ENCODE measurements around the gene ZNF664.

ZNF664 gene

GRCh38 chr12:123972457-123973401 is at the start of gene ZNF664, which contains the start of gene CCDC92:
TSS of gene ZNF664 (plus strand) at chr12:123973215. CDS start at chr12:124012145, 38,930 bp downstream.
TSS of gene CCDC92 (minus strand) at chr12:123972831. CDS start at chr12:123944305, 28,526 bp downstream.
- peak; percentile 72 for DNase-seq (ENCODE audit: low read depth)

GRCh38 chr12:123923927-123924326 is 49.1 kb upstream of the ZNF664 start:
- DNase-seq (ENCODE audit: low read depth), result no peak

DNA sequence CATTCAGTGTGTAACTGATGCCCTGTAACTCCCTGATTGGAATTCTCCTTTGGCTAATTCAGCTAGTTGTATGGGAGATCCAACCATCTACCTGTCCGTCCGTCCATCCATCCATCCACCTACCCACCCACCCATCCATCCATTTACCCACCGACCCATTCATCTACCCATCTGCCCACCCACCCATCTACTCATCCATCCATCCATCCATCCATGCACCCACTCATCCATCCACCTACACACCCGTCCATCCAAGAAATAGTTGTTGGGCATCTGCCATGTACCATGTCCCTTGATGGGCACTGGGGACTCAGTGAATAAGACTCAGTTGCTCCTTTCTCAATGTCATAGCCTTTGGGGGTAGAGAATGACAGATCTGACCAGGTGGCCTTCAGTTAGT is 48.5 kb upstream of the ZNF664 start:
- DNase-seq (ENCODE audit: low read depth), result no peak

DNA sequence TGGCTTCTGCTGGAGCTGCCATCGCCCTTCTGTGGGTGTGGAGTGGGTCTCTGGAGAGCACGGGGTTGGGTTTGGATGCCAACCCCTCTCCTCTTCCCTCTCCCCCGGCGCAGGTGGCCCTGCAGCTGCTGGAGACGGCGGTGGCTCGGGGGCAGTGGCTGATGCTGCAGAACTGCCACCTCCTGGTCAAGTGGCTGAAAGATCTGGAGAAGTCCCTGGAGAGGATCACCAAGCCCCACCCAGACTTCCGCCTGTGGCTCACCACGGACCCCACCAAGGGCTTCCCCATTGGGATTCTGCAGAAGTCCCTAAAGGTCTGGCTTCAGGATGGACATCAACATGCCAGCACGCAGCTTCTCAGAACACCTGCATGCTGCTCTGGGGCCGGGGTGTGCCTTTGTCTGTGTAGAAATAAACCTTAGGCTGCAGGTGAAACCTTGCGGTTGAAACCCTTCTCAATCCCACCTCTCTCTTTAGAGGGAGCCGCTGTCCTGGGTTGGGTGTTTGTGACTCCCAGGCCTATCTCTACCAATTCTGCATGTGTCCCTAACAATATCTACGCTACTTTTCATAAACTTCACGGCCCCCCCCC is 44.6 kb upstream of the ZNF664 start:
- no peak for DNase-seq (ENCODE audit: low read depth)

GRCh38 chr12:123928897-123929296 is 44.1 kb upstream of the ZNF664 start:
- no peak for DNase-seq (ENCODE audit: low read depth)

- no peak for DNase-seq (ENCODE audit: low read depth)
Observed at GRCh38 chr12:123929946-123930583, 43.0 kb upstream of the ZNF664 start.

DNA sequence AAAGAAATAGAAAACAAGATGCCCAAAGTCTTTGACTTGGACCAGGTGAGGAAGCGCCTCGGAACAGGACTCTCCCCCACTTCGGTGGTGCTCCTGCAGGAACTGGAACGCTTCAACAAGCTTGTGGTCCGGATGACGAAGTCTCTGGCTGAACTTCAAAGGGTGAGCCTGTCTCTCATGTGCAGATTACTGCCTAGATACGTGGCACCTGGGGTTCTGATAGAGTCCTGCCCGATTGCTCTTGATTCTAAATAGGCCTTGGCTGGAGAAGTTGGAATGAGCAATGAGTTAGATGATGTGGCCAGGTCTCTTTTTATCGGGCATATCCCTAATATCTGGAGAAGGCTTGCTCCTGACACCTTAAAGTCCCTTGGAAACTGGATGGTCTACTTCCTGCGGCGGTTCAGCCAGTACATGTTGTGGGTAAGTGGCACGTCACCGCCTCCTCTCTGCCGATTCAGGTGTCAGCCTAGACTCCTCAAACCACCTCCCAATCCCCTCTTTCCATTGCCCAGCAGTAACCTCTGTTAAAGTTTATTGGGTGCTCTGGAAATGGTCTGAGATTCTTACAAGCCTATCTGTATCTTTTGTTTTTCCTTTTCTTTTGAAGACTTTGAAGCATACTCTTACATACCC is 41.2 kb upstream of the ZNF664 start:
- DNase-seq (ENCODE audit: low read depth), result no peak

GRCh38 chr12:123933214-123933613 is 39.8 kb upstream of the ZNF664 start:
- DNase-seq (ENCODE audit: low read depth), result no peak

GRCh38 chr12:123934016-123934620 is 38.9 kb upstream of the ZNF664 start:
- DNase-seq (ENCODE audit: low read depth), result no peak

- no peak for DNase-seq (ENCODE audit: low read depth)
Observed at GRCh38 chr12:123934829-123935228, 38.2 kb upstream of the ZNF664 start.

GRCh38 chr12:123935956-123936355 is 37.1 kb upstream of the ZNF664 start:
- no peak for DNase-seq (ENCODE audit: low read depth)

GRCh38 chr12:123936471-123936870 is 36.5 kb upstream of the ZNF664 start:
- DNase-seq (ENCODE audit: low read depth), result no peak

DNA sequence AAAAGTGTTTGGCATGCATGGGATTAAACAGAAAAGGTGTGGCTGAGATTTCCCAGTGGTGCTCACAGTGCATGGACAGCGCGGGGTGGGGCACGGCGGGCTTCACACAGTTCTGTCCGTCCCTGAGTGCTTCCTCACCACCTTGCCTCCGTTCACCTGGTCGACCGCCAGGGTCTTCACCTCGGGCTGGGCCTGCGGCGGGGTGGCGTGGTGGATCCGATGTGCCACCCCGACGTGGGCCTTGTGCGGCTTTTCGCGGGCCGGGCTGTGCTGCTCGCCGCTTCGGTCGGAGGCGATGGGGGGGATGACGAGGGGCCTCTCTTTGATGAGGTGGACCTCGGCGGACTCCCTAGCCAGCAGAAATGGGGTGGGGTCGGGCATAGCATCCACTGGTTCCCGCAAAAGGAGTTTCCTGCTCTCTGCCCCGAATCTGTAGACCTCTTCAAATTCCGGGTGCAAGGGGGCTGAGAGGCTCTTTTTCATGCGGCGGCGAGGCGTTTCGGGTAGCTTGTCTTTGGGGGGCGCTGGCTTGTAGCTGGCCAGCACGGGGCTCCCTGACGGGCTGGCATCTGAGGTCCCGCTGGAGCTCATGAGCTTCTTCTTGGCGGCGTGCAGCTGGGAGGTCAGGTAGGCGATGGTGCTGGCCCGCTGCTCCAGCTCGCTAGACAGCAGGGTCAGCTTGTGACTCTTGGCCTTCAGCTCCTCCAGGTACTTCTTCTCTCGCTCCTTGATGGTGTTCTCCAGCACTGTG is 35.9 kb upstream of the ZNF664 start:
- DNase-seq (ENCODE audit: low read depth), result no peak

GRCh38 chr12:123937707-123938591 is 35.1 kb upstream of the ZNF664 start:
- no peak for DNase-seq (ENCODE audit: low read depth)

- DNase-seq (ENCODE audit: low read depth), result no peak
Observed at GRCh38 chr12:123938679-123939480, 34.1 kb upstream of the ZNF664 start.

DNA sequence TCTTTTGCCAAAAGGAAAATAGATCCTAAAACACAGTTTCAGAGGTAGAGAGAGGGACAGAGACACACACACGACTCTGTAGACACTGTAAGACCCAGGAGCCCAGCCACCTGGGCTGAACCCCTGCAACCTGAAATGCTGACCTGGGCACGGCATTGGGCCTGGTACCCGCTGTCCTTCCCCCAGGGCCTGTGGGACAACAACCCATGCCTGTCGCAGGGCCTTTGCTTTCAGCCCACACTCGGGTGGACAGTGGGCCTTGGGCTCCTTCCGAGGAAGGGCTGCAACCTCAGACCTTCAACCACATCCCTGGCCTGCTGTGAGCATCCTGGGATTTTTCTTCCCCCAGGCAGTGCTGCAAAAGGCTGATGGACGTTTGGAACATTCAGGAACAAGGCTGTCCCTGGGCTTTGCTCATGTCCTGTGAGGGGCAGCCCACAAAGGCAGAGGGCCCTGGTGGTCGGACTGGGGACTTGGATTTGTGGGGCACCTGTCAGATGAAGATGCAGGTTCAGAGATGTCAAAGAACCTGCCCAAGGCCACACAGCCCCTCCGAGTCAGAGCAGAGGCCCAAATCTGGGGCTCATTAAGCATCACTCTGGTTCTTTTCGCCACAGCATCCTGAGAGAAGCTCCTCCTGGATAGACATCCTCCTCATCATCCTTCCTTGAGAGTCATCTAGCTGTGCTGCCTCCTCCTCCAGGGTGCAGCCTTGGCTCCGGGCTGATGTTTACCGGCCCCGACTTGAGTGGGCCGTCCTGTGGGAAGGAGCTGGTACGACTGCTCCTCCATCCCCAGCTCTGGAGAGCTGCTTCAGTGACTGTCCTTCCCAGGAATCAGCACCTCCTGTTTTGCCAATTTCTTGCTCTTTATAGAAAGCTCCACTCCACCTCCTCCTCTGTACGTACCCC is 33.0 kb upstream of the ZNF664 start:
- DNase-seq (ENCODE audit: low read depth), result no peak

DNA sequence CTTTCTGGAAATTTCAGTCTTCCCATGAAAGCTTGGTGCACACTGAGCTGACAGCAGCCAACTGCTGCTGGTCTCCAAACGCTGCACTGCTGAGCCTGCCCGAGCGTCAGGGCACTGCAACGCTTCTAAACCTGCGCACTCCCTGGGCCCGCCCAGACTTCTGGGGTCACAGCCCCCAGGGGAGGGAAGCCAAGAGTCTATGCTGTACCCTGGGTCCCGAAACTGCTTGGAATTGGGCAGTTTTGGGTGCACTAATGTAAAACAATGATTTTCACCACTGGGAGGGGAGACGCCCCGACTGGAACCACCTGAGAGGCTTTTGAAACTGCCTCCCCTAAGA is 32.4 kb upstream of the ZNF664 start:
- no peak for DNase-seq (ENCODE audit: low read depth)

- DNase-seq (ENCODE audit: low read depth), result no peak
Observed at GRCh38 chr12:123941000-123941399, 32.0 kb upstream of the ZNF664 start.
